ENCODE results near the gene STUM.

GRCh38 chr1:226655251-226656163 is 106.9 kb downstream of the STUM start:
- TF ChIP-seq POLR2A (IDR thresholded peaks at IDR 0.05) (no peak), CTCF (IDR thresholded peaks at IDR 0.05) (no peak)

All from transverse colon (tissue), 3 donors.